ENCODE data around the gene MAD1L1. TPM values are rescaled to one million over a fixed set of nuclear protein-coding genes. Genes with fewer than 3 reads are reported as not detected.

The MAD1L1 gene
- total and polyA plus RNA-seq, 4 donors: 12.8 to 20.7 (median 16.5) TPM

DNA sequence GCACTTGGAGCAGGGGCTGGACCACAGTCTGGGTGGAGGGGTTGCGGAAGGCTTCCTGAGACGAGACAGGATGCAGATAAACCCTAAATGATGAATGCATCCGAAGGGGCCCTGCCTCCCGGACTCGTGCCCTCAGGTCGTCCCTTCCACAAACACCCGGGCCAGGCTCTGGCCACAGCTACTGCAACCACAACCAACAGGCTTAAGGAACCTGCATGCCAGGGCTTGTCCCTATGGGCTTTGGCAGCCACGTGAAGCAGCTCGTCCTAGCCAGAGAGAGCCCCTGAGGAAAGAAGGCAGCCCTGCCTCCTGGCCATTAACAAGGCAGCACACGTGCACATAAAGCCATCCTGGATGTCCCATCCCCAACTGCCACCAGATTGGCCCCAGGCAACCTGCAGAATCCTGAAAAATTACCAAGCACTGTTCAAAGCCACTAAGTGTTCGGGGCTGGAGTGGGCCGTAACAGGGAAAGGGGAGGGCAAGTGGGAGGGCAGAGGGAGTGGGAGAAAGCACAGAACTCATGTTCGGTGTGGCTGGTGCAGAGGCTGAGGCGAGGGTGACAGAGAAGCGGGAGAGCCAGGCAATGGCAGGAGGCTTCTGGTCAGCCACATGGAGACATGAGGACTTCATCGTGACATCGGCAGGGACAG is 62.7 kb downstream of the MAD1L1 start:
- DNase-seq (ENCODE audit: low spot score): no peak
- Histone ChIP-seq H3K9me3 (ENCODE audit: control insufficient read depth in 4 of 4, low read length in 3 of 4) (no peaks in the 10 kb centered on the region), H3K27me3 (ENCODE audit: control insufficient read depth in 4 of 4, insufficient read depth in 4 of 4, low read length in 3 of 4) (no peaks in the 10 kb centered on the region), H3K27ac (ENCODE audit: low read depth in 1 of 2, low read length in 2 of 2) (no peak overlapping the region), H3K4me1 (ENCODE audit: control insufficient read depth in 4 of 4, insufficient read depth in 4 of 4, low read length in 3 of 4) (no peaks in the 10 kb centered on the region), H3K4me3 (ENCODE audit: low read depth in 1 of 3, low read length in 3 of 3) (no peak overlapping the region), H3K36me3 (ENCODE audit: control insufficient read depth in 4 of 4, insufficient read depth in 3 of 4, low read depth in 1 of 4, low read length in 3 of 4) (no peaks in the 10 kb centered on the region), H3K9ac (ENCODE audit: low read depth in 1 of 2, low read length in 2 of 2) (no peak overlapping the region)
- TF ChIP-seq TAF1 (conservative IDR thresholded peaks at IDR 0.05) (no peak), EGR1 (IDR thresholded peaks at IDR 0.05; ENCODE audit: low read depth in 2 of 2) (no peak), FOXA2 (IDR thresholded peaks at IDR 0.05) (no peak), FOXA1 (IDR thresholded peaks at IDR 0.05) (no peak), MAX (IDR thresholded peaks at IDR 0.05) (no peak), JUND (IDR thresholded peaks at IDR 0.05) (no peak), GABPA (IDR thresholded peaks at IDR 0.05 in 1 of 2, conservative IDR thresholded peaks at IDR 0.05 in 1 of 2) (no peak), RXRA (IDR thresholded peaks at IDR 0.05) (no peak), NR2F2 (IDR thresholded peaks at IDR 0.05) (no peak), RAD21 (IDR thresholded peaks at IDR 0.05) (no peak), SP1 (IDR thresholded peaks at IDR 0.05) (no peak), ZBTB33 (IDR thresholded peaks at IDR 0.05) (no peak), HNF4A (conservative IDR thresholded peaks at IDR 0.05) (no peak), HNF4G (IDR thresholded peaks at IDR 0.05) (no peak), YY1 (IDR thresholded peaks at IDR 0.05) (no peak)
- TF ChIP-seq, protein P1, sequence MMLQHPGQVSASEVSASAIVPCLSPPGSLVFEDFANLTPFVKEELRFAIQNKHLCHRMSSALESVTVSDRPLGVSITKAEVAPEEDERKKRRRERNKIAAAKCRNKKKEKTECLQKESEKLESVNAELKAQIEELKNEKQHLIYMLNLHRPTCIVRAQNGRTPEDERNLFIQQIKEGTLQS (IDR thresholded peaks at IDR 0.05): no peak
- TF ChIP-seq, protein P2, sequence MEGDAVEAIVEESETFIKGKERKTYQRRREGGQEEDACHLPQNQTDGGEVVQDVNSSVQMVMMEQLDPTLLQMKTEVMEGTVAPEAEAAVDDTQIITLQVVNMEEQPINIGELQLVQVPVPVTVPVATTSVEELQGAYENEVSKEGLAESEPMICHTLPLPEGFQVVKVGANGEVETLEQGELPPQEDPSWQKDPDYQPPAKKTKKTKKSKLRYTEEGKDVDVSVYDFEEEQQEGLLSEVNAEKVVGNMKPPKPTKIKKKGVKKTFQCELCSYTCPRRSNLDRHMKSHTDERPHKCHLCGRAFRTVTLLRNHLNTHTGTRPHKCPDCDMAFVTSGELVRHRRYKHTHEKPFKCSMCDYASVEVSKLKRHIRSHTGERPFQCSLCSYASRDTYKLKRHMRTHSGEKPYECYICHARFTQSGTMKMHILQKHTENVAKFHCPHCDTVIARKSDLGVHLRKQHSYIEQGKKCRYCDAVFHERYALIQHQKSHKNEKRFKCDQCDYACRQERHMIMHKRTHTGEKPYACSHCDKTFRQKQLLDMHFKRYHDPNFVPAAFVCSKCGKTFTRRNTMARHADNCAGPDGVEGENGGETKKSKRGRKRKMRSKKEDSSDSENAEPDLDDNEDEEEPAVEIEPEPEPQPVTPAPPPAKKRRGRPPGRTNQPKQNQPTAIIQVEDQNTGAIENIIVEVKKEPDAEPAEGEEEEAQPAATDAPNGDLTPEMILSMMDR (IDR thresholded peaks at IDR 0.05; ENCODE audit: low read depth, low read length, missing input control): no peak
- TF ChIP-seq, protein P3, sequence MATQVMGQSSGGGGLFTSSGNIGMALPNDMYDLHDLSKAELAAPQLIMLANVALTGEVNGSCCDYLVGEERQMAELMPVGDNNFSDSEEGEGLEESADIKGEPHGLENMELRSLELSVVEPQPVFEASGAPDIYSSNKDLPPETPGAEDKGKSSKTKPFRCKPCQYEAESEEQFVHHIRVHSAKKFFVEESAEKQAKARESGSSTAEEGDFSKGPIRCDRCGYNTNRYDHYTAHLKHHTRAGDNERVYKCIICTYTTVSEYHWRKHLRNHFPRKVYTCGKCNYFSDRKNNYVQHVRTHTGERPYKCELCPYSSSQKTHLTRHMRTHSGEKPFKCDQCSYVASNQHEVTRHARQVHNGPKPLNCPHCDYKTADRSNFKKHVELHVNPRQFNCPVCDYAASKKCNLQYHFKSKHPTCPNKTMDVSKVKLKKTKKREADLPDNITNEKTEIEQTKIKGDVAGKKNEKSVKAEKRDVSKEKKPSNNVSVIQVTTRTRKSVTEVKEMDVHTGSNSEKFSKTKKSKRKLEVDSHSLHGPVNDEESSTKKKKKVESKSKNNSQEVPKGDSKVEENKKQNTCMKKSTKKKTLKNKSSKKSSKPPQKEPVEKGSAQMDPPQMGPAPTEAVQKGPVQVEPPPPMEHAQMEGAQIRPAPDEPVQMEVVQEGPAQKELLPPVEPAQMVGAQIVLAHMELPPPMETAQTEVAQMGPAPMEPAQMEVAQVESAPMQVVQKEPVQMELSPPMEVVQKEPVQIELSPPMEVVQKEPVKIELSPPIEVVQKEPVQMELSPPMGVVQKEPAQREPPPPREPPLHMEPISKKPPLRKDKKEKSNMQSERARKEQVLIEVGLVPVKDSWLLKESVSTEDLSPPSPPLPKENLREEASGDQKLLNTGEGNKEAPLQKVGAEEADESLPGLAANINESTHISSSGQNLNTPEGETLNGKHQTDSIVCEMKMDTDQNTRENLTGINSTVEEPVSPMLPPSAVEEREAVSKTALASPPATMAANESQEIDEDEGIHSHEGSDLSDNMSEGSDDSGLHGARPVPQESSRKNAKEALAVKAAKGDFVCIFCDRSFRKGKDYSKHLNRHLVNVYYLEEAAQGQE (IDR thresholded peaks at IDR 0.05): no peak
- WGBS: 91% methylated on average over 17 of the region's 17 CpGs
